ENCODE data around the gene PDCD1LG2. TPM values are rescaled to one million over a fixed set of nuclear protein-coding genes. Genes with fewer than 3 reads are reported as not detected.

Gene PDCD1LG2
- total RNA-seq, 1 experiment from 2014 or later, result not detected

DNA sequence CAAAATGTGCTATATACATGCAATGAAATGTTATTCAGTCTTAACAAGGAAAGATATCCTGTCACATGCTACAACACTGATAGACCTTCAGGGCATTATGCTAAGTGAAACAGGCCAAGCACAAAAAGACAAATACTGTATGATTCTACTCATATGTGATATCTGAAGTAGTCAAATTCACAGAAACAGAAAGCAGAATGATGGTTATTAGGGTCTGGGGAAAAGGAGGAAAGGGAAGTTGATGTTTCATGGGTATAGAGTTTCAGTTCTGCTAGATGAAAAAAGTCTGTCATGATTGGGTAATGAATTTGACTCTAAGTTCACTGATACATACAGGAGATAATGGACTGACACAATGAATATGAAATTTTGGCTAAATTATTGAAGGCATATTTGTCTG lies 107.4 kb downstream of the PDCD1LG2 start:
- H2AFZ ChIP-seq (ENCODE audit: low read length), result no peak overlapping the region
- H3K4me3 ChIP-seq (ENCODE audit: low read length), result peak overlapping the region; percentile 31
- no peaks in the 10 kb centered on the region for H3K9me3 ChIP-seq (ENCODE audit: low read length)
- no peaks in the 10 kb centered on the region for H3K9me2 ChIP-seq (replicated peaks; ENCODE audit: insufficient read depth, low read length)
- H3K79me2 ChIP-seq (ENCODE audit: low read length), result peaks cover 97% of the 10 kb centered on the region
- peaks cover 38% of the 10 kb centered on the region for H3K4me1 ChIP-seq (ENCODE audit: low read length)
- peak overlapping the region; percentile 38; the same call in 1 of the 2 replicates for H3K9ac ChIP-seq (ENCODE audit: low read length)
- peak; percentile 84 for DNase-seq
- H3K36me3 ChIP-seq (ENCODE audit: insufficient read depth, low read length), result peaks cover 21% of the 10 kb centered on the region
- no peaks in the 10 kb centered on the region for H3K27me3 ChIP-seq (ENCODE audit: low read length)
- peak overlapping the region; percentile 50 for H3K4me2 ChIP-seq (ENCODE audit: low read depth, low read length, poor library complexity, severe bottlenecking)
- H4K20me1 ChIP-seq (ENCODE audit: insufficient read depth, low read depth, low read length), result no peaks in the 10 kb centered on the region; the same call in none of the 2 replicates
- H3K27ac ChIP-seq (ENCODE audit: low read length), result peak overlapping the region; percentile 90

DNA sequence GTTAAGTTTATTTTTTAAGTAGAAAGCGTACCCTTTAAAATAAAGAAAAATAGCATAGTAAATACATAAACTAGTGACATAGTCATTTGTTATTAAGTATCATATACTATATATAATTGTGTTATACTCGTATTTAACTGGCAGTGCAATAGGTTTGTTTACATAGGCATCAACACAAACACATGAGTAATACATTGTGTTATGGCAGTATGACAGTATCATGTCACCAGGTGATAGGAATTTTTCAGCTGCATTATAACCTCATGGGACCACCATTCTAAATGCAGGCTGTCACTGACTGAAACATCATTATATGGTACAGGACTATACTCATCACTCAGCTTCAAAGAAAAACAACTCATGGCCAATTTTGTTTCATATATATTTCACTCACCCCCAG lies 110.2 kb downstream of the PDCD1LG2 start:
- no peaks in the 10 kb centered on the region for H3K9me3 ChIP-seq (ENCODE audit: low read length)
- H3K36me3 ChIP-seq (ENCODE audit: insufficient read depth, low read length), result peaks cover 32% of the 10 kb centered on the region
- no peaks in the 10 kb centered on the region for H3K9me2 ChIP-seq (replicated peaks; ENCODE audit: insufficient read depth, low read length)
- H3K79me2 ChIP-seq (ENCODE audit: low read length), result peaks cover 97% of the 10 kb centered on the region
- no peak overlapping the region for H3K4me3 ChIP-seq (ENCODE audit: low read length)
- H2AFZ ChIP-seq (ENCODE audit: low read length), result no peak overlapping the region
- DNase-seq, result no peak
- no peak overlapping the region for H3K9ac ChIP-seq (ENCODE audit: low read length)
- peaks cover 46% of the 10 kb centered on the region for H3K4me1 ChIP-seq (ENCODE audit: low read length)
- no peaks in the 10 kb centered on the region for H3K27me3 ChIP-seq (ENCODE audit: low read length)
- H3K27ac ChIP-seq (ENCODE audit: low read length), result no peak overlapping the region
- H3K4me2 ChIP-seq (ENCODE audit: low read depth, low read length, poor library complexity, severe bottlenecking), result no peak overlapping the region
- H4K20me1 ChIP-seq (ENCODE audit: insufficient read depth, low read depth, low read length), result no peaks in the 10 kb centered on the region; the same call in none of the 2 replicates

Other genes with a start within 250 kb of the PDCD1LG2 start
- not detected in 2 replicates for gene RLN2, start 205.8 kb upstream of the PDCD1LG2 start, total RNA-seq (2014; rRNA removed; shearing (Covaris generic); ENCODE audit: low replicate concordance)
- gene RLN1, start 170.7 kb upstream of the PDCD1LG2 start, total RNA-seq (2014; rRNA removed; shearing (Covaris generic); ENCODE audit: low replicate concordance), result 0.37 TPM in 1 of 2 replicates, not detected in the other
- gene PLGRKT, start 72.6 kb upstream of the PDCD1LG2 start, total RNA-seq (2014; rRNA removed; shearing (Covaris generic); ENCODE audit: low replicate concordance), result 18.7 and 53.1 TPM in 2 replicates
- 0.11 and 0.29 TPM in 2 replicates for gene CD274, start 60.0 kb upstream of the PDCD1LG2 start, total RNA-seq (2014; rRNA removed; shearing (Covaris generic); ENCODE audit: low replicate concordance)
- 85.4 and 86.8 TPM in 2 replicates for gene RIC1, start 118.6 kb downstream of the PDCD1LG2 start, total RNA-seq (2014; rRNA removed; shearing (Covaris generic); ENCODE audit: low replicate concordance)